HG03460 (cell line): Measurements from ENCODE around the gene SPTLC1.

Source experiments
- ATAC-seq: cut with Tn5 transposase; IDR thresholded peaks from one replicate; pipeline ENCODE4 v1.9.1; 2021; ENCODE audit not compliant: unreplicated experiment

Gene SPTLC1

DNA sequence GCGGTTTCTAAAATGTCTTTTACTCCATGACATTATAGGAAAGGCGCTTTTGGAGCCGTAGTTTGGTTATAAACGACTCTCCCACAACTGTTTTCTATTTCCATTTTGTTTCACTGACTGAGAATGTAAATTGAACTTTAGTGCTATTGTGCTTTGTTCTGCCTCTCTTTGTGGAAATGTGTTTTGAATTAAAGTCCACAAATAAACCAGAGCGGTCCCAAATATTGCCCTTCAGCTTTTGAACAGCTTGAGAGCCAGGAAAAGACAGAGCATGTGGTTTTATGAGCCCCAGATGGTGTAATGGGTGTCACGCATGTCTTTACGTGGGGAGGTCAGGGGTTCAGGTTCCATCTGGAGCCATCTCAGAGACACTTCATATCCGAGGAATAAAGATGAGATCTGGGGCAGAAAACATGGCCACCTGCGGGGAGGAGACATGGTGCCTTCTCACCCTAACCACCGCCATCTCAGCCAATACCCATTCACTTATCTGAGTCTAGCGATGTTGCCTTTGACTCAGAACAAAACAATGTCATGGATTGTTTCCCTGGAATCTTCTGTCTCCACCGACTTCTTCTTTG is 122.7 kb downstream of the SPTLC1 start:
- ATAC-seq = no peak

DNA sequence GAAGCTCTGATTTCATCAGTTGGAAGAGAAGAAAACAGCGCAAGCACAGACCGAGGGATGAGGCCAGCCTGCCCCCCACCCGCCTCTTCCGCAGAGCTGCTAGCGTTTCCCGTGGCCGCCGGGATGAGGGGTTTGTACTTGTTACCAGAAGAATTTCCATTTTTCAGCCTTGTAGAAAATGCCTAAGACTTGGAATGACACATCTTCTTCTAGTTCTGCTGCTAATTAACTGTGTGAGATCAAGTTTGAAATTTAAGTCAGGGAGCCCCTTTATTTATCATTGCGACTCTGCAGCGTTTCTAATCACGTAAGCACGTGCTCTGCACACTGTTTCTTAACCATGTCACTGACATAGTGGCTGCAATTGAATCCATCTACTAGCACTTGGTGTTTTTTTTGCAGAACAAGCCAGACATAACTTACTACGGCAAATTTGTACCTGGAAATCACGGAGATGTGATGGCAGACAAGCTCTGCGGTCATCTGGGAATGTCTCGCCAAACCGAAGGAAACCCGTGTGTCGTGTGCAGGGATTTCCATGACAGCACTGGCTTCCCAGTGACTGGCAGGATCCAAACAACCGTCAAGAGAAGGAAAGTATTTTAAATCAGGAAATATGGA is 123.4 kb downstream of the SPTLC1 start:
- ATAC-seq = no peak

DNA sequence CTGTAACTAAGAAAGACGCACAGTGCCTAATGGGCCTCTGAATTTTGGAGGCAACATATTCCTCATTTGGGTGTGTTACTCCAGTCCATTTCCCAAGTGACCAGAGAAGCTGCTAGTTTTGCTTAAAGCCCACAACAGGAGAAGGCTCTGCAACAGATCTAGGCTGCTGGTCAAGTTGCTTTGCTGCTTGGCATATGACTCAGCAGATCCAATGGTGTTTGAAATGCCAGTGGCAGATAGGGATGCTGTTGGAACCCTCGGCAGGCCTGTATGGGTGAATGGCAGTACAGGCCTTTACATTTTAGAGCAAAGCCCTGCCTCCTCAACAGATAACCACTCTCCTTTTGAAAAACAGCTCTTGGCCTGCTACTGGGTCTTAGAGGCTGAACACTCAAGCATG is 129.0 kb downstream of the SPTLC1 start:
- ATAC-seq = no peak

DNA sequence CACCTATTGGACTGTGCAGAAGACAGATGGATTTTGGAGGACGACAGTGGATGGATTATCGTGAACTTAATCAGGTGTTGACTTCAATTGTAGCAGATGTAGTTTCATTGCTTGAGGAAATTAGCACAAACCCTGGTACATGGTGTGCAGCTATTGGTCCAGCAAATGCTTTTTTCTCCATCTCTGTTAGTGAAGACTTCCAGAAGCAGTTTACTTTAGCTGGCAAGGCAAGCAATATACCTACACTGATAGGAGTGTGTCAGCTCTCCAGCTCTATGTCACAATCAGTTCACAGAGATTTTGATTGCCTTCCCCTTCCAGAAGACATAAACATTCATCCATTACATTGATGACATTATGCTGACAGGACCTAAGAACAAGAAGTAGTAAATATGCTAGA is 129.5 kb downstream of the SPTLC1 start:
- ATAC-seq = no peak
